GM19025 (cell line): ENCODE measurements around the gene APBA3.
"Not testable (repeated sequence)": the region's sequence is repeated elsewhere in the genome, so short reads cannot be mapped to it uniquely, and the experiment has no call there.

Experiments used
- ATAC-seq: cut with Tn5 transposase; IDR thresholded peaks from one replicate; pipeline ENCODE4 v1.9.1; 2021; ENCODE audit warnings: mild to moderate bottlenecking, low read depth, moderate library complexity; ENCODE audit not compliant: unreplicated experiment

APBA3 gene

DNA sequence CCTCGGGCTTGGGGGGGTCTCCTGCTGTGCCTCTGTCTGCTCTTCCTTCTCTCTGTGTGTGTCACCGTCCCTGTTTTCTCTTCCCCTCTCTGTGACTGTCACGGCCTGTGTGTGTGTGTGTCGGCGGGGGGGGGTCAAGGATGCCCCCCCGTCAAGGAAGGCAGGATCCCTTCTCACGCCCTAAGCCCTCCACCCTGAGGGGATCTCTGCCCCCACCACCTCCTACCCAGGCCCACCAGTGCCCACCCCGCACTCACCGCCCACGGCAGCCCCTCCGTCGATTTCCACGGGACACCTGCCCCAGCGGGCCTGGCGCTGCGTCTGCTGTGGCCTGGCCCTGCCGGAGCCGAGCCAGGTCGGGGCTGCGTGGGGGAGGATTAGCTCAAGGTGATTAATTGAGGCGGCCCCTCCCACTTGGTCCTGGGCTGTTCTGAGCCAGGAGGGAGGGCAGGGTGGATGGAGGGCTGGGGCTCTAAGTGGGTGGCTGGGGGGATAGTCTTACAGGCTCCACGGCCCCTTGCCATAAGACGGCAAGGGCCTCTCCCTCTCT, 10.5 kb upstream of the APBA3 start, which contains the start of gene RAX2:
Gene RAX2, minus strand, starts transcription at position 323 of the 550 bp plus-strand sequence. CDS start 486 bp downstream, outside the sequence.
- no peak for ATAC-seq

DNA sequence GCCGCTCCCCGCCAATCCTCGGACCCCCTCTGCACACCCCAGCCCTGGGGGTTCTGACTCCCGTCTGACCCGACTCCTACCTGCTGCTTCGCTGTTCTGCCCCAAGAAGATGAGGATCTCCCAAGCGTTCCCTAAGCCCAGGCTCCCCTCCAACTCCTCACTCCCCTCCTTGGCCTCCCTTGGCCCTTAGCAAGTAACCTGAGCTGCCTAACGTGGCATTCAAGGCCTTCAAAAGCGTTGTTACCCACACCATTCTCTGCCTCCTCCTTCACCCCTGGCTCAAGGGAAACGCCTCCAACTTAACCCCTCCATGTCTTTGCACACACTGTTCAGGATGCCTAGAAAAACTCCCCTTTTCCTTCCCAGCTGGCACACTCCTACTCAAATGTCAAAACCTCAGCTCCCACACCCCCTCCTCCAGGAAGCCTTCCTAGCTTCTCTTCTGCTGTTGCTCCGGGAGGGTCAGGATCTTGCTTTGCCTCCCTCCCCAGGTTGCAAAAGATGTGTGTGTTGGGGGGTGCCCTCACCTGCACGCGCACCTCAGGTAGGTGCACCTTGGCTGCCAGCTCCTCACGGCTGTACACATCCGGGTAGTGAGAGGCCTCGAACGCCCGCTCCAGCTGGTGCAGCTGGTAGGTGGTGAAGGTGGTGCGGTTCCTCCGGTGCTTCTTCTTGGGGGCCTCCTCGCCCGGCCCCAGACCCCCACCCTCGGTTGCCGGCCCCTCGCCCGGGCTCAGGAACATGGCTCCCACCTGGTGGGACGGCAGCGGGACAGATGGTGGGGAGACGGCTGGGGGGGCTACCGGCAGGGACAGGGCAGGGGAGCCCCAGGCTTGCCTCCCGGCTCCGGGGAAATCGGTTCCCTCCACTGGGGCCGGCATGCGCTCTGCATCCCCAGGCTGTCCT, 9.8 kb upstream of the APBA3 start:
- no peak for ATAC-seq

DNA sequence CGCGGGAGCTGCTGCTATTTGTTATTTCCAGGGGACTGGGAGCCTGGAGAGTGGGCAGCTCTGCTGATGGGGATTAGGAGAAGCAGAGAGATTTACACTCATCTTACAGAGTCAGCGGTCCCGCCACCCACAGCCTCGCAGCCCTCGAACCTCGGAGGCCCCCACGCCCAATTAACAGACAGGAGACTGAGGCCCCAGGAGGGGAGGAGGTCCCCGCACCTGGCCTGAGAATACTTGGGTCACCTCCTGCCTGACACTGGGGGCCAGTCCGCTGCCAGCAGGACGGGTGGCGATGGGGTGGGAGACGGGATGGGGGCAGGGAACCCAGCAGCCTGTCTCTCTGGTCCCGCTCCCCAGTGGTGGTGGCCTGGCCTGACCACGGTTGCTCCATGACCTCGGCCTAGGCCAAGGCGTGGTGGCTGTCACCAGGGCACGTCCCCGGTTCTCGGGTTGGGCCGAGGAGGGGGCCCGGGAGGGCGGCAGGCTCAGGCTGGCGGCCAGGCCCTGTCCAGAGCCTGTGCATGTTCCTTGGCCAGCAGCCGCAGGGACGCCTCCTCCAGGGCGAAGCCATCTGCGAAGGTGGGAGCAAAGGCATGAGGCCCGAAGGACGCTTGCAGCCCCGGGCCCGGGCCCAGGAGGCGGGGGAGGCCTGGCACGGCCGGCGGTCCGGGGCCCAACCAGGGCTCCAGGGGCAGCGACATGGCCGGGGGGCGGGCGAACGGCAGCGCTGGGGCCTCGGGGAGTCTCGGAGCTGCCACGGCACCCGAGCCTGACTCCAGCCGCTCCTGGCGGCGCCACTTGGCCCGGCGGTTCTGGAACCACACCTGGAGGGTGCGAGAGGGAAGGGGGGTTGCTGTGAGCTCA, 8.9 kb upstream of the APBA3 start:
- no peak for ATAC-seq

DNA sequence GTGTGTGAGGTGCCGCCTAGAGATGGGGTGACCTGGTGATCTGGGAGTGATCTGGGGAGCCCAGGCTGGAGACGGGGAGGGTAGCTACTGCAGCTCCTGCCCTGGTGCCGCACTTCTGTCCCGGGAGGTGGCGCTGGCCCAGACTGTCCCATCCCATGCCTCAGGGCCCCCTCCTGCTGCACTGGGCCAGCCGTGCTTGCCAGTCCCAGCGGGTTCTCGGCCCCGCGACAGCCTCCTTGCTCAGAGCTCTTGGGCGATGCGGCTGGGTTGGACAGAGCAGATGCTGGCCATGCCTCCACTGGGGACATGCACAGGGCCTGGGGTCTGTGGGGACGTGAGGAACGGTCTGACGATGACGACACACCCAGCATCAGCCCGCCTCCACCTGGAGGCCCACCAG, 8.0 kb upstream of the APBA3 start:
- no peak for ATAC-seq

DNA sequence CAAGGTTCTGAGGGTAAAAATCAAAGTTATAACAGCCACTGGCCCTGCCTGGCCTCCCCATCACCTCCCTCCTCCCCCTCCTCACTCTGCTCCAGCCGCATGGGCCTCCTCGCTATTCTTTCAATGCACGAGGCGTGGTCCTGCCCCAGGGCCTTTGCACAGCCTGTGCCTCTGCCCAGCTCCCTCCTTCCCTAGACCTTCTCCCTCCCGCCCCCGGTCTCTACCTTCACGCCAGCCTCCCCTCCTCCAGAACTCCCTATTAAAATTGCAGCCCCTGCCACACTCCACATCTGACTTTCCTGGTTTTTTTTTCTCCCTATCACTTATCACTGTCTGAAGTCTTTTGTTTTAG, 7.2 kb upstream of the APBA3 start:
- ATAC-seq, result no peak

DNA sequence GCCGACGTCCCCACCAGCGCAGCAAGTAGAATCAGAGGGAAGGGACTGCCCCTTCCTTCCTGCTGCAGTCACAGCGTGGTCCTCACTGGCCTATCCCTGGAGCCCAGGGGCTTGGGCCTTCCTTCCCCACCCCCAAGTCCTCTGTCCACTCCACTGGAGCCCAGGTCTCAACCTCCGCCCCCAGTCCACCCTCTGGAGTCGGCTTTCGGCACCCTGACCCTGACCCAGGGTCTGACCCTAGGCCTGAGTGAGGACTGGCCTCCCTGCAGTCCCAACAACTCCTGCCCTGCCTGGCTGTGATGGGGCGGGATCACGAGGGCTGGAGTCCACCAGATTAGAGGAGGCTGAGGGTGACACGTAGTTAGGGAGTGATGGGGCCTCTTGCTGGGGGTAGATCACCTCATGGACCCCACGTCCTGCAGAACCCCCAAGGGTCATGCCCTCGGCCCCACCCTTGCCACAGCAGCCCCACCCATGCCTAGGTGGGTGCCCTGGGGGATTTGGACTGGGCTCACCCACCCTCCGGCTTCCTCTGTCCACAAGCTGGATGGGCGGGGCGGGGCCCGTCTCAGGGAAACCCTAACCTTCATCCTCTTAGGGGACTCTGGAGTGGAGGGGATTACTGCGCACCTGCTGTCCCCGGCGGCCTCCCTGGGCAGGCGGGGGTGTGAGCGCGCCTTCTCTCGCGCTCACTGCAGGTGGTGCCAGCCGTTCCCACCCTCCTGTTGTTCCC, 6.7 kb upstream of the APBA3 start:
- ATAC-seq, result no peak

DNA sequence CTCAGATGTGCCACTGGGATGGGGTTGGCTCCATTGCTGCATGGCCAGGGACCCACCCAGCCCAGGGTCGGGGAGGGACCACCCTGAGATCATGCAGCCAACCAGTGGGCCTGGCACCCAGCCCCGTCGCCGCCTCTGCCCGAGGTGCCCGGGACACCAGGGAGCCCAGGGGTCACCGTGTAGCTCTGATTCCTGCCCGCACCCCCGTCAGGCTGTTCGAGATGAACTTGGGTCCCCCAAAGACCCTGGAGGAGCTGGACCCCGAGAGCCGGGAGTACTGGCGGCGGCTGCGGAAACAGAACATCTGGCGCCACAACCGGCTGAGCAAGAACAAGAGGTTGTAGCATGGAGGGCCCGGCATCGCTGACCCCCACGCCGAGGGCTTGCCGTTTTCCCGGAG, 5.6 kb upstream of the APBA3 start:
- no peak for ATAC-seq

DNA sequence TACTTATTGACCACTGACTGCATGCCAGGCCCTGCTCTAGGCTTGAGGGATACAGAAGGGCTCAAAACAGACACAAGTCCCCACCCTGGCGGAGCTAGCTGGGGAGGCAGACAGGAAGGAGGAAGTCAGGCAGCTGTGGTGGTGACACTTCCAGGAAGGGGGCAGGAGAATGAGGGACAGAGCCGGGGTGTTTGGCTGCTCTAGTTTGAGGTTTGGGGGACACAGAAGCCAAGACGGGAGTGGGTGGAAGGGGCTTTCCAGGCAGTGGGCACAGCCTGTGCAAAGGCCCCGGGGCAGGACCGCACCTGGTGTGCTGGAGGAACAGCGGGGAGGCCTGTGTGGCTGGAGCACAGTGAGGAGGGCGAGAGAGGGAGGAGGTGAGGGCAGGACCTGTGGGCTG, 5.0 kb upstream of the APBA3 start:
- ATAC-seq, result no peak

DNA sequence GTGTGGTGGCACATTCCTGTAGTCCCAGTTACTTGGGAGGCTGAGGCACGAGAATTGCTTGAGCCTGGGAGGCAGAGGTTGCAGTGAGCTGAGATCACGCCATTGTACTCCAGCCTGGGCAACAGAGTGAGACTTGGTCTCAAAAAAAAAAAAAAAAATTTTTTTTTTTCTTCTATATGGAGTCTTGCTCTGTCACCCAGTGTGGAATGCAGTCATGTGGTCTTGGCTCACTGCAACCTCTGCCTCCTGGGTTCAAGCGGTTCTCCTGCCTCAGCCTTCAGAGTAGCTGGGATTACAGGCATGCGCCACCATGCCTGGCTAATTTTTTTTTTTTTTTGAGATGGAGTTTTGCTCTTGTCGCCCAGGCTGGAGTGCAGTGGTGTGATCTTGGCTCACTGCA, 4.3 kb upstream of the APBA3 start:
- not testable (repeated sequence) for ATAC-seq

DNA sequence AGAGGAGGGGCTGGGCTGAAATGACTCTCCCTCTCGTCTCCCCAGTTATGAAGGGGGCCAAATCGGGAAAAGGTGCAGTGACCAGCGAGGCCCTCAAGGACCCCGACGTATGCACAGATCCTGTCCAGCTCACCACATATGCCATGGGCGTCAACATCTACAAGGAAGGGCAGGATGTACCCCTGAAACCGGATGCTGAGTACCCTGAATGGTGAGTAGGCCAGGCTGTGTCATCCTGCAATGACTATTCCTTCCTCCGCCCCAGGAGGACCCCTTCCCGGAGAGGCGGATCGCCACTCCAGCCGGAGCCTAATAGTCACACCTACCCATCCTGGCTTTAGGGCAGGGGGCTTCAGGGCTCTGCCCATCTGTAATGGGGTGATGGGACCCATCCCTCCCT, 3.6 kb upstream of the APBA3 start:
- ATAC-seq, result no peak

DNA sequence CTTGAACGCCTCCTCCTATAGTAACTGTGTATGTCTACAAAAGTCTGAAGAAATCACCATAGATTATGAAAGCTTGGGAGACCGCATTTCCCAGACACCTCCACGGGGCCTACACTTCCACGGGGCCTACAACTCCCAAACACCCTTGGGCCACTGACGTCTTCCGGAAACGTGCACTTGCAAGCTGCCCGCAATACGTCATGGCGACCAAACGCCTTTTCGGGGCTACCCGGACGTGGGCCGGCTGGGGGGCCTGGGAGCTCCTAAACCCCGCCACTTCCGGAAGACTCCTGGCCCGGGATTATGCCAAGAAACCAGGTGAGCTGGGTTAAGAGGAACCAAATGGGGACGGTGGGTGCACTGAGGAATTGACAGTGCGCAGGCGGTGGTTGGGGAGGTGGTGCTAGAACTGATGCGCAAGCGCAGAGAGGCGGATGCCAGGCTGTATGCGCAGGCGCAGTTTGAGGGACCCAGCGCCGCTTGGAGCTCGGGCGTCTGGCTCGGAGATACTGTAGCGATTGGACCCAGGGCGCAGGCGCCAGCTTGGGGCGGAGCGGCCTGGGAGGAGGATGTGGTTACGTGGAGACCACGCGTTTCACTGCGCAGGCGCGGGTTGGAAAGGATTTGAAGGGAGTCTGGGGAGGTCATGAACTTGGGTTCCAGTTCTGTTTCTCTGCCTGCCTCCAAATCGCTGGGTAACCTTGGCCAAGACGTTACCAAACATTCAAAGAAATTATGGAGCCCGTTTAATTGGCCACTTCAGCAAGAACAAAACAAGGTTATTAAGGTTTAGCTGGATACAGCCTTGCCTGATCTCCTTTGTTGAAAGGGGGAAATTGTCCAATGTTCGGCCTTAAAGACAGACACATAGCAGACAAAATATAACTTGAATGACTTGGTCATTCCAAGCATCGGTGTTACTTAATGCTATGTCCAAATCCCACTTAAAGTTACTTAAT, 1.3 kb upstream of the APBA3 start, which contains the start of gene MRPL54:
Gene MRPL54, plus strand, starts transcription at position 182 of the 959 bp plus-strand sequence. Its CDS starts 19 bp downstream, at position 201.
- ATAC-seq, result peak; percentile 63

DNA sequence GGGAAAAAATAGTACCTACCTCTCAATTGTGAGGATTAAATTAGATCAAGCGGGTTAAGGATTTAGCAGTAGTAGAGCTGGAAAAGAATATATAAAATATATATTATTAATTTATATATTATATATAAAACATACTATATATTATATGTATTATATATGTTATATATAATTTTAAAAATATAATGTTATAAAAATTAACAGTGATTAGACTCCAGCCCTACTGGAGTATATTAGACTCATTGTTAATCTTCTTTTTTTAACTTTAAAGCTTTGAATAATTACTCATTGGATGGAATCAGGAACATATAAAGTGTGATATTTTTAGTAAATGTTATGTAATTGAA, 610 bp upstream of the APBA3 start:
- no peak for ATAC-seq

DNA sequence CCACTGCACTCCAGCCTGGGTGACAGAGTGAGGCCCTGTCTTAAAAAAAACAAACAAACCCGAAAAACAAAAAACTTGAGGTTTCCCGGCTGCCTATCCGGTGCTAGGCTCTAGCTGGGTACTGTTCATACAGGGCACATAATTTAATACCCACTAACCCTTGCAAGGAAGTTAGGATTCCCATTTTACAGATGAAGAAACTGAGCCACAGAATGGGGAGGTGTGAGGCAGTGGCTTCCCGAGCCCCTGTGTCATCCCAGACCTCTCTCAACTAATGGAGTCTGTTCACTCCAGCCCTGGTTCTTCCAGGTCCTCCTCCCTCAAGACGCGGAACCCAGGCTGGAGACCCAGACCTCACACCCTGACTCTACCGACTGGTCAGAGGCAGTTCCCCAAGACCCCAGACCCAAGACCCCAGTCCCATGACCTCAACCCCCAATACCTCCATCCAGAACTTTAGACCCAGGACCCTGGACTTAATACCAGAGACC, 576 bp downstream of the APBA3 start:
- ATAC-seq, result no peak

DNA sequence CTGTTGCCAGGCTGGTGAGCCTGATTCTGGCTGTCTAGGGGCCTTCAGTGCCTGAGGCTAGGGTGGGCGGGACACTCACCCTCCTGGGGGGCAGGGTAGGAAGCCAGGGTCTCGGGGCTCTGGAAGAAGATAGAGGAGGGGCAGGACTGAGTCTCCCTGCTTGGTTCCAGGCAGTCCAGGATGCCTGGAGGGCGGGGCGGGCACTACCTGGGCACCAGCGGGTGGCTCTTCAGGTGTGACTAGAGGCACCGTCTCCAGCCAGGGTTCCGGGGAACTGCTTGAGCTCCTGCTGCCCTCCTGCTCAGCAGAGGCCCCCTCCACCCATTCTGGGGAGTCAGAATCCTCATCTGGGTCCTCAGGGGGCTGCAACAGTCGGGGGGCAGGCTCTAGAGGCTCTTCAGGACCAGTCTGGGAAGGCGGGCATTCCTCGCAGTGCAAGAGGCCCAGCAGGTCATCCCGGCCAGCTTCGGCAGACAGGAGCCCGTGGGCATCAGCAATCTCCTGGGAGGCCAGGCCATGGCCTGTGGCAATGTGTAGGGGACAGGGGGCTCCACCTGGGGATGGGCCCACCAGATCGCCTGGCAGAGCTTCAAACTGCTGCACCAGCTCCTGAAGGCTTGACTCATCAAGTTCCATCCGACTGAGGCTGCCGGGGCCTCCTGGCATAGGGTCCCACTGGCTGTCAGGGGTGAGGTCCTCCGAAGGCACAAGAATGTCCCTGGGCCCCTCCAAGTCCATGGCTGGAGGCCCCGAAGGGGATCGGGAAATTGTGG, 1.8 kb downstream of the APBA3 start:
- ATAC-seq, result no peak

DNA sequence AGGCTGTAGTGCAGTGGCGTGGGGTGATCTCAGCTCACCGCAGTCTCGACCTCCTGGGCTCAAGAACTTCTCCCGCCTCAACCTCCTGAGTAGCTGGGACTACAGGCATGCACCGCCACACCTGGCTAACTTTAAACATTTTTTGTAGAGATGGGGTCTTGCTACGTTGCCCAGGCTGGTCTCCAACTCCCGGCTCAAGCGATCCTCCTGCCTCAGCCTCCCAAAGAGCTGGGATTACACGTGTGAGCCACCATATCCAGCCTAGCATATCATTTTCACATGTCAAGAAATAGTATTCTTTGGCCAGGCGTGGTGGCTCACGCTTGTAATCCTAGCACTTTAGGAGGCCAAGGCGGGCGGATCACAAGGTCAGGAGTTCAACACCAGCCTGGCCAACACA, 3.2 kb downstream of the APBA3 start:
- ATAC-seq, result not testable (repeated sequence)

DNA sequence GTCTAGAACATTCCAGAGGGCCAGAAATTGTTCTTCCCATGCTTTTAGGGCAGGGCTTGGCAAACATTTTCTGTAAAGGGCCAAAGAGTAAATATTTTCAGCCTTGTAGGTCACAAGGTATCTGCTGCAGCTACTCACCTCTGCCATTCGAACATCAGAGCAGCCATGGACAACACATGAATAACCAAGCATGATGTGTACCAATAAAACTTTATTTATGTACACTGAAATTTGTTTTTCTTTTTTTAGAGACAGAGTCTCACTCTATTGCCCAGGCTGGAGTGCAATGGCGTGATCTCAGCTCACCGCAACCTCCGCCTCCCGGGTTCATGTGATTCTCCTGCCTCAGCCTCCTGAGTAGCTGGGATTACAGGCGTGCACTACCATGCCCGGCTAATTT, 3.8 kb downstream of the APBA3 start:
- ATAC-seq, result not testable (repeated sequence)

DNA sequence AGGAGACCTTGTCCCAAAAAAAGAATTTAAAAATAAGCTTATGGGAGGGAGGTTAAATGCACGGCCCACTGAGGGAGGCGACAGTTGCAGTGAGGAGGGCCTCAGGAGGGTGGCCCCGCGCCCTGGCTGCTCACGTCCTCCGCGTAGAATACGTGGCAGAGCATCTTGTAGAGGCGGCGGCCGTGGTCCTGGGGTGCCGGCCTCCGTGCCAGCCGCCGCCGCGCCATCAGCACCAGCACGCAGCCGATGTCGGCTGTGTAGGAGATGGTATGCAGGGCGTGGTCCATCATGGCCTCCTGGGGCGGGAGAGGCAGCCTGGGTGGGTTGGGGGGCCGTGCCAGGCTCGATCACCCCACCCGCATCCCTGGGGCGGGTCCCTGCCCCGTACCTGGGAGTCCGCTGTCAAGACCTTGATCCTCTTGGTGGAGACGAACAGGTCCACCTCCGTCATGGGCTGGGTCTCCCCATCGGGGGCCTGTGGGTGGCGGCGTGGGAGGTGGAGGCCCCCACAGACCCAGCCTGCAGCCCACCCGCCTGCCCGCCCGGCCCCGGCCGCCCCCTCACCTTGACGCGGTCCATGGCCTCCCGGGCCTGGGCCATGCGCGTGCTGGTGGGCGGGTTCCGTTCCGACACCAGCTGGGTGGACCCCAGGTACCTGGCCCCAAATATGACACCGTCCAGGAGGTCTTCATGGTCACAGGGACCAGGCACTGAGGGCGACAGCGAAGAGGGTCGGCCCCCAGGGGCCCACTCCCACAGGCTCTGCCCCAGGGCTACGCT, 7.7 kb downstream of the APBA3 start:
- no peak for ATAC-seq

DNA sequence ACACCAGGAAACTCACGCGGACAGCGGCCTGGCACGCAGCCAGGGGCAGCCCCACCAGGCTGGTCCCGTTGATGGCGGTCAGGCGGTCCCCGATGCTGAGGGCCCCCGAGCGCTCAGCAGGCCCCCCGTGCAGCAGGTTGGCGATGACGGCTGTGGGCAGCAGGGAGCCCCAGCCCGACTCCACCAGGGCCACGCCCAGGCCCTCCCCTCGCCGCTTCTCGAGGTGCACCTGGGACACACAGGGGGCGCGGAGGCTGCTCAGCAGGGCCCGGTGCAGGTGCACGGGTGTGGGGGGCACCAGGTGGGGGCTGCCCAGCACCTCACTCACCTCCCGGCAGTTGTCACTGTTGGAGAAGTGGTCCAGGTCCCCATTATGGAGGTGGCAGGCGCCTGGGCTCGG, 9.0 kb downstream of the APBA3 start:
- no peak for ATAC-seq
